GM11168 (cell line): Measurements from ENCODE around the gene CELSR3.

Source experiments
- in situ Hi-C: fragments of 300-500 bp; cut with MboI; formaldehyde crosslinking; loops from one replicate; pipeline ENCODE4 v1.12.0; 2022; ENCODE audit warnings: low sequenced_read_pairs; ENCODE audit not compliant: unreplicated experiment

Gene CELSR3

DNA sequence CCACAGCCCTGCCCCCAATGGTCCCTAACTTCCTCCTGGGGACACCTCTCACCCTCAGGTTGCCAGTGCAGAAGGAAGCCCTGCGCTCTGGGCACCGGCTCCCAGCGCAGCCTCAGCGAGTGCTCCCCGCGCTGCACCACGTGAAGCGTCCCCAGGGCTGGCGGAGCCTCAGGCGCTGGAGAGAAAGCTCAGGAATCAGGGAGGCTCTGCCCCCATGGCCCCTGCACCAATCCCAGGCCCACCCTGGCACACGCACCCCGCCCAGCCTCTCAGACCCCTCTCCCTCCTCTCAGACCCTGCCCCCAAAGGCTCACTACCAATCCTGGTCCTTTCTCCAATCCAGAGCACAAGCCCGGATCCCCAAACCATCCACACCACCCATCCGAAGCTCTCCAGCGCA is 74.5 kb downstream of the CELSR3 start:
- in situ Hi-C loops: no loop called here

- in situ Hi-C loops: no loop called here
Measured at GRCh38 chr3:48587686-48588085, 75.0 kb downstream of the CELSR3 start.
